ENCODE measurements around the gene ZNF805.

ZNF805 gene

DNA sequence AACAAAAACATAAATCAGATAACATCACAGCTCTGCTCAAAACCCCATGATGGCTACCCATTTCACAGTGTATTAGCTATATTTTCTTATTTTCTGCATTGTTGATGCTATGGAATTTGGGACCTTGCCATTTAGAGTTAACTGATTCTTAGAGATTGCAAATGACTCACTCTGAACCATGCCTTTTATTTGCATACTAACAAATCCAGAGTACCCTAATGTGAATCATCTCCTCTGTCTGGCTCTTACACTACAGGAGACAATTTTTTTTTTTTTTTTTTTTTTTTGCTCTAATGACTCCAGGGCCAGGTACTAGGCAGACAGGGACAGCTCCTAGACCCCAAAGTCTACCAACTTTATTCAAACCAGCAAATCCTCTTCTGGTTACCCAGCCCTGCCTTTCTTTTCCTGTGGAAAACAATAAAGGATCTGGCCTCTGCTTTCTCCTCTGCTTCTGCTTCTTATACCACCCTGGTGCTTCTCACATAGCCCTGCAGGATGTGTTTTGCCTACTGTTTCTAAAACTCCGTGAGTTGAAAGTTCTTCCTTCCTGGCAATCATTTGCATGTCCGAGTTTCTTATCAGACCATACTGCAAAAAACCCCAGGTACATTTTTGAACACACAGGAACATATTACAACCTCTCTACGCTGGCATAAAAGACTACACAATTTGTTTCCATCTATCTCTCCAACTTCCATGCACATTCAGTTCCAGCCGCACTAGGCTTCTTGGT lies 29.3 kb downstream of the ZNF805 start:
- peak; percentile 44 for DNase-seq (ENCODE audit: low read depth)

DNA sequence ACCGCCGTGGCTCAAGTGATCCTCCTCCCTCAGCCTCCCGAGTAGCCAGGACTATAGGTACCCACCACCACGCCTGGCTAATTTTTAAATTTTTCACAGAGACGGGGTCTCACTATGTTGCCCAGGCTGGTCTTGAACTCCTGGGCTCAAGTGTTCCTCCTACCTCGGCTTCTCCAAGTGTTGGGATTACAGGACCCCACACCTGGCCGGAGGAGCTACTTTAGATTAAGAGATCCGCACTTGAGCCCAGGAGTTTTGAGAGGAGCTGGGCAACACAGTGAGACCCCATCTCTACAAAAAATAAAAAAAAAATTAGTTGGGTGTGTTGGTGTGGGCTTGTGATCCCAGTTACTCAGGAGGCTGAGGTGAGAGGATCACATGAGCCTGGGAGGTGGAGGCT lies 30.8 kb downstream of the ZNF805 start:
- no peak for DNase-seq (ENCODE audit: low read depth)

DNA sequence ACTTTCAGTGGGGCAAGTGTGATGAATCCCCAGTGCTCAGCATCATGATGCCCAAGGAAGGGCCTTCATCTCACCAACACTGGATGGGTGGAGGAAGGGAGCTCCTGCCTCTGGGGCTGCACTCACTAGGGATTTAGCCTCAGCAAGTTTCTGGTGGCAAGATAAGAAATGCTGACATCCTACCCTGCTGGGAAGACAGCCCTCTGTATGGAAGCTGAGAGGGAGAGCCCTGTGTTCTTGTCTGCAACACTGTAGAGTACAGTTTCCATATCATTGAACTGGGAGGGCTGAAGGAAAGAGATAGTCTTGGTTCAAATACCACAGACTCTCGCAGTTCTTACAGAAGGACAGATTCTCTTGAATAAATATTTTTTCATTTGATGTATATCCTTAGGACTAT lies 32.6 kb downstream of the ZNF805 start:
- DNase-seq (ENCODE audit: low read depth): no peak

DNA sequence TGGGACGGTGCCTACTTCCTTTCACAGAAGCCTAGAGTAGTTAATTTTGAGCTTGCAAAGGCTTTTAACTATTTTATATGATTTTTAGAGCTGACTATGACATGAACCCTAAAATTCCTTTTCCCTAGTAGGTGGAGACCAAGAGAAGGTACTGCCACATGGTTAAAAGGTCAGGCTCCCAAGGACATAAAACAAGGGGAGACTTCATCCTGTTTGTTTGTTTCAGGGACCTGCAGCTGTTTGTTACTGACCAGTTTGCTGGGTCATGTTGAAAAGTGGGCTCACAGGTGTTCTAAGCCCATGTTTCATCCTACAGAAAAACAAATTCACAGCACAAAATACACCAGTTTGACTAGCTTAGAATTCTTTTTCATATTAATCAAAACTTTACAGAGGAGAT lies 36.0 kb downstream of the ZNF805 start:
- no peak for DNase-seq (ENCODE audit: low read depth)

DNA sequence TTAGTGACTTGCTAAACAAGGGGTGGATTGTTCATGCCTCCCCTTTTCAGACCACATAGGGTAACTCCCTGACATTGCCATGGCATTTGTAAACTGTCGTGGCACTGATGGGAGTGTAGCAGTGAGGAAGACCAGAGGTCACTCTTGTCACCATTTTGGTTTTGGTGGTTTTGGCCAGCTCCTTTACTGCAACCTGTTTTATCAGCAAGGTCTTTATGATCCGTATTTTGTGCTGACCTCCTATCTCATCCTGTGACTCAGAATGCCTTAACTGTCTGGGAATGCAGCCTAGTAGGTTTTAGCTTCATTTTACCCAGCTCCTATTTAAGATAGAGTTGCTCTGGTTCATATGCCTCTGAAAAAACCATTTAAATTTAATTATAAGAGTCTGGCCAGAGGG lies 38.0 kb downstream of the ZNF805 start:
- DNase-seq (ENCODE audit: low read depth): peak; percentile 10

DNA sequence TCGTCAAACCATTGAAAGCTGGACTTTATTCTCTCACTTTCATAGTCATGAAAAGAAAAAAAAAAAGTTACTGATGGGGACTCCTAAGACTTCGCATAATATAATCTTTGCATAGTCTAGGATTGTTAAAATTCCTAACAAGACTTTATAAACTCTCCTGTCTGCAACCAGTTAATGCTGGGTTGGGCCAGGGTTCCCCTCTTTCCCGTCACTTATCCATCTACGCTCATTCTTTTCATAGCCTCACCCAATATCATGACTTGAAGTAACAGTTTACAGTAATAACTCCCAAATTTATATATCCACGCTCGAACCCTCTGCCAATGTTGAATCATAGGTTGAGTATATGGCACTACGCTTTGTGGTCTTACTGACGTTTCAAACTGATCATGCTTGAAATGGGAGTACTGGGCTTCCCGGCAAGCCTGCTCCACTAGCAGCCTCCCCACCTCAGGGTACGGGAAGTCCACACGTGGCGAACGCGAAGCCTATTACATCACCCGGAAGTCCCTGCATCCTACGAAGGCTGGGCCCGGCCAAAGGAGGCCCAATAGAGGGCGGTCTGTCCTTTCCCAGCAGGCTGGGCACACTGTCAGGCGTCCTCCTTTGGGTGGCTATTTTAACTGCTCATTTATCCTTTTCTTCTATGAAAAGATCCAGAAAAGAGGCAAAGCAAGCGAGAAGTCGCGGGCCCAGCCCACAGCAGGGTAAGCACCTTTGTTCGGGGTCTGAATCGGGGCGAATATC lies 39.2 kb downstream of the ZNF805 start:
- DNase-seq (ENCODE audit: low read depth): peak; percentile 94

DNA sequence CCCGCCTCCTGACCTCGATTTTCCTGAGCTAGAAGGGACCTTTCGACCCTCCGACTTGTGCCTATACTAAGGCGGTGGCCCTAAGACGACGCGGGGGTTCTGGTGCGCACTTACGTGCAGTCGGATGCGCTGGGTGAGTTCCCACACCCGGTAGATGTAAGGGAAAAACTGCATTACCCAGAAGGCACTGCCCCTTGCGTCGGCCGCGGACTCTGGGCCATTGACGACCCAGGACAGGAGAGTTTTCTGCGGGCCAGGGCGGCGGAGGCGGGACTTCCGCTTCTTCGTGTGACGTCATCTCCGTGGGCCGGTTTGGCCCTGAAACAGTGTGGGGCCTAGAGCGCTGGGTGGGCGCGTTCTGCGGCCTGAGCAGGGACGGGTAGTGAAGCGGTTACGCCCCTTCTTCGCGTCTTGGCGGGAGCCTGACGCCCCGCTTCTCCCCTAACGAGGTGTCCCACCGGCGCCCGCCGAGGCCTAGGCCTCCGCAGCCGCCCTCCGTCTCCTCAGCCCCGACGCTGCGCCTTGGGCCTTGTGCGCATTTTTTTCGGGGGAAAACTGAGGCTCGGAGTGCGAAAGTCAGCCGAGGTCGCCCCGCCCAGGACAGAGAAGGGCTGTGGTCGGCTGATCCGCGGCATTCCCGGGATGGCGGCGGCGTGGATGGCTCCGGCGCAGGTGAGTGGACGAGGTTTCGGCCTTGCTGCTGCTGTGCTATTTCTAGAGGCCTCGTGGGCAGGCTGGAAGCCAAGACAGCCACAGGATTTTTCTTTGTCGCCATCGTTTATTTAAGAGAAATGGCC lies 39.9 kb downstream of the ZNF805 start, which contains the start of gene ZNF460:
Gene ZNF460 (plus strand): TSS at position 321 of the 797 bp plus-strand sequence. CDS start 322 bp downstream, at position 643.
- DNase-seq (ENCODE audit: low read depth): peak; percentile 95

DNA sequence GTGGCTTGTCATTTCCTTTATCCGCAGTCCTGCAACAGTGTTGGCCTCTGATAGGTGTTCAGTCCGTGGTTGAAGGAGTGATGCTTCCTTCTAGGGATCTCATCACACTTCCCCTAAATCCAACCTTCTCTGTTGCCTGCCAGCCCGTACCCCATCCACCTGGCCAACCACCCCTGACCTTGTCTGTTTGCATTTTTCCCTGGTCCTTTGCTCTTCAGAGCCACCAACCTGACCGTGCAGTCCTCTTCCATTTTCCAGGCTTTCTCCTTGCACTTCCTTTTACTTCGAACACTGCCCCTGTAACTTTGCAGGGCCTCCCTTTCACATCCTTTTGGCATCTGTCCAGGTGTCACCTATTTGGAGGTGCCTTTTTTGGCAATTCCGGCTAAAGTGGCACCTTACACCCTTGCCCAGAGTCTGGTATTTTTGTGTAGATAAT lies 40.5 kb downstream of the ZNF805 start:
- DNase-seq (ENCODE audit: low read depth): no peak

DNA sequence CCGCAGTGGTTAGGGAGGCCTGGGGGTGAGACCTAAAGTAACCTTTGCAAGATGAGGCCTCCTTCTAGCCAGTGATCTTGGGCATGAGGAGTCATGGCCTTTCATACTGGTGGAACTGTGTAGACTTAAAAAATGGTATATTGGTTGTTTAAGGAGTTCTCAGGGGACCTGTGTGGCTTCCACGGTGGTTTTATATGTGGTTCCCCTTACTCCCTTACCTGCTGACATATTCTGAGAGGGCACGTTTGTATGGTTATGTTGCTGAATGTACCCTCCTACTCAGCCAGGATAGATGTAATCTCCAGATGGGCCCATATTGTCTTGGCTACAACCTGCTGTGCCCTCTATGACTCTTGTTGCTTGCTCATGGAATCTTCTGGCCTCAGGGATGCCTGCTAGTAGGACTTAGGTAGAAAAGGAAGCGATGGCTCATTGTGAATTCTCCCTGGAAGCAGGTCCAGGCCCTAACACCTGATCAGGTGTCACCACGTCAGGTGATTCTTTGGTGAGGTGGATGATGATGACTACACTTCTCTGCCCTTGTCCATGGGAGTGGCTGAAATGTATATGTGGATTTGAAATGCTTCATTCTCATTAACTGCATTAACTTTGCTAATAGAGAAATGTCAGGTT lies 41.7 kb downstream of the ZNF805 start:
- no peak for DNase-seq (ENCODE audit: low read depth)

DNA sequence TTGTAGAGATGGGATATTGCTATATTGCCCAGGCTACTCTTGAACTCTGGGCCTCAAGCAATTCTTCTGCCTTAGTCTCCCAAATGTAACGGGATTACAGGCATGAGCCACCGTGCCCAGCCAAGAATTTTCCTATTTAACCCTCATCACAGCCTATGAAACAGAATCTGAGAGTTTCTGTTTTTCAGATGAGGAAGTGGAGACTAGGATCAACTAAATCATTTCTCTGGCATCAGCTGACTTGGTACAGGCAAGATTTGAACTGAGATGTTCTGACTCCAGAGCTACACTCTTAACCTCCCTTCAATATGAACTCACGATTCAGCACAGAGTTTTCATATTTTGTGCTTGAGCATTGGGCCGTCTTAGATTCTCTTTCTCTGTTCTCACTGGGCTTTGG lies 47.9 kb downstream of the ZNF805 start:
- no peak for DNase-seq (ENCODE audit: low read depth)

DNA sequence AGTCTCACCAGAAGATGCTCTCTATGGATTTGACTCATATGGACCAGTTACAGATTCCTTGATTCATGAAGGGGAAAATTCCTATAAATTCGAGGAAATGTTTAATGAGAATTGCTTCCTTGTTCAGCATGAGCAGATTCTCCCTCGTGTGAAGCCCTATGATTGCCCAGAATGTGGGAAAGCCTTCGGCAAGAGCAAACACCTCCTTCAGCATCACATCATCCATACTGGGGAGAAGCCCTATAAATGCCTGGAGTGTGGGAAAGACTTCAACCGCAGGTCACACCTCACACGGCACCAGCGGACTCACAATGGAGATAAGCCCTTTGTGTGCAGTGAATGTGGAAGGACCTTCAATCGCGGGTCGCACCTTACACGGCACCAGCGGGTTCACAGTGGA lies 50.5 kb downstream of the ZNF805 start:
- no peak for DNase-seq (ENCODE audit: low read depth)

DNA sequence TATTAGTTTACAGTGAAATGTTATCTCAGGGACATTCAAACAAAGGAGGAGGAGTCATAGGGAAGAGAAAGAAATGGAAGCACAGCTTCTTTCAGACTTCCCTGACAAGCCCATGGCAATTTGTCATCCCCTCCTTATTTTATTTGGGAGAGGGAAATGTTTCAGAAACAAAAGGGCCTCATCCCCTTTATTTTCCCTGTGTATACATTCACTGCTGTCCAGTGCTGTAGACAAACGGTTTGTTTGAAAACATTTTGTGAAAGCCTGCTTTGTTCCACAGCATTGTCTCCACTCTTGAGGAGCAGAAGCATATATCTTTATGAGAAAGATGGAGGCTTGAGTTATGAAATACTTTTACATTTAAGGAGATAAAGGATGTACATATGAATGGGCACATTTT lies 52.1 kb downstream of the ZNF805 start:
- DNase-seq (ENCODE audit: low read depth): no peak

DNA sequence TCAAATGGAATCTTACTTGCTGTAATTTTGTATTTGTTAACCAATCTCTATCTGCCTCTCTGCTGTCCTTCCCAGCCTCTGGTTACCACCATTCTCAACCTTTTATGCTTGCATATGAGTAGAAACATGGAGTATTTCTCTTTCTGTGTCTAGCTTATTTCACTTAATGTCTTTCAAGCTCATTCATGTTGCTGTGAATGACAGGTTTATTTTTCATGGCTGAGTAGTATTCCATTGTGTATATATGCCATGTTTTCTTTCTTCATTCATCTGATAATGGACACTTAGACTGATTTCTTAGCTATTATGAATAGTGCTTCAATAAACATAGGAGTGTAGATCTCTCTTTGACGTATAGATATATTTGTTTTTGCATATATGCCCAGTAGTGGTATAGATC lies 53.3 kb downstream of the ZNF805 start:
- DNase-seq (ENCODE audit: low read depth): no peak

DNA sequence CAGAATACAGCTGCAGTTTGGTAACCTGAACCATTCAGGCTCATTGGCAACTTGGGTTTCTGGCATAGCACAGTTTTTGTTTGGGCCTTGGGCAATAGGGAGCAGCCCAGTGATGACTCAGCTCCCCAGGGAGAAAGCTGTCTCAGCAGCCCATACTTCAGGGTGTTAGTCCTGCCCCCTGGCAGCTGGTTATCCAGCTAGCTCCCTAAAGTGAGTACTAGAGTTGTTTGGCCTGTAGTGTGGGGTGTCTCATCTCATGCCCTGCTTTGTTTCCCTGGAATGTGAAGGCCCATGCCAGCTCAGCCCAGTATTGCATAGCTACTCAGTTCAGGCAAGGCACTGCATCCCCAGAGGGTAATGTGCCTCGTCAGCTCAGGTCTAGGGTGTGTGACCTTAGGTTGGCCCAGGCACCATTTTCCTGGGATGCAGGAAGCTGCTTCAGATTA lies 61.6 kb downstream of the ZNF805 start:
- DNase-seq (ENCODE audit: low read depth): peak; percentile 90

DNA sequence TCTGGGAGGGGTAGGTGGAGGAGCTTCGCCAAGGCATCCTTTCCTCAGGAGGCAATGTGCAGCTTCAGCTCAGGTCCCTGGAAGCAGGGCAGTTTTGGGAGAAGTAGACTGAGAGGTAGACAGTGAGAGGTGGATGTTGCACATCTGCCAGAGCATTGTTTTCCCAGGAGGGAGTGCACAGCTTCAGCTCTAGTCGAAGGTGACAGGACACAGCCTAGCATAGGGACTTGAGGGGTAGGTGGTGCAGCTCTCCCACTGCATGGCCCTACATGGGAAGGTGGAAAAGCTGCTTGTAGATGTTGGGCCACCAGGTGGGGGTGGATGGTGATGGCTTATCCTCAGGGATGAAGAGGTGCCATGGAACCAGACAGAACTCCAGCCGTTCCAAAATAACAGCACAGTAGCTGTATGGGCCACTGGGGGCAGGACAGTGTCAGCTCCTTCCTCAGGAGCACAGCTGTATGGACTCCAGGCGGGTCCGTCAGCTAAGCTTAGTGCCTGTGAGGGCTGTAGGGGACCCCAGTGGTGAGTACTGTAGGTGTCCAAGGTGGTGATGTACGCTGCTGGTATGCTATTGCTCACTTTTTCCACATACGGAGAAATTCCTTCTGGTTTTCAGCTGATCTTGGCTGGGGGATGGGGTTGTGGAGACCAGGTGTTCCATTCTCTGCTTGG lies 62.4 kb downstream of the ZNF805 start:
- DNase-seq (ENCODE audit: low read depth): no peak

Measured in stromal cell of bone marrow (primary cell).